Activated naive CD8-positive, alpha-beta T cell (primary cell): ENCODE measurements around the gene ELFN2.

Experiments used
- H3K27ac Mint-ChIP-seq: one replicate; pipeline ENCODE4 v1.8.0; 2021; ENCODE audit warnings: mixed read lengths
- H3K27me3 Mint-ChIP-seq: one replicate; pipeline ENCODE4 v1.8.0; 2021; ENCODE audit warnings: mixed read lengths
- H3K36me3 Mint-ChIP-seq: one replicate; pipeline ENCODE4 v1.8.0; 2021; ENCODE audit warnings: mixed read lengths
- H3K4me1 Mint-ChIP-seq: one replicate; pipeline ENCODE4 v1.8.0; 2021; ENCODE audit warnings: low read depth, mixed read lengths
- H3K4me3 Mint-ChIP-seq: one replicate; pipeline ENCODE4 v1.8.0; 2021; ENCODE audit warnings: mild to moderate bottlenecking, mixed read lengths
- H3K9me3 Mint-ChIP-seq: one replicate; pipeline ENCODE4 v1.8.0; 2021; ENCODE audit warnings: low read depth, mixed read lengths

ELFN2 gene

GRCh38 chr22:37377138-37377537 lies 50.1 kb downstream of the ELFN2 start:
- Mint-ChIP-seq H3K4me1 (no peaks in the 10 kb centered on the region), H3K27me3 (peaks cover 3% of the 10 kb centered on the region), H3K36me3 (no peaks in the 10 kb centered on the region), H3K4me3 (no peak overlapping the region), H3K9me3 (no peaks in the 10 kb centered on the region), H3K27ac (no peak overlapping the region)

GRCh38 chr22:37376643-37377042 lies 50.6 kb downstream of the ELFN2 start:
- Mint-ChIP-seq H3K27me3 (peaks cover 3% of the 10 kb centered on the region), H3K4me3 (no peak overlapping the region), H3K4me1 (no peaks in the 10 kb centered on the region), H3K9me3 (no peaks in the 10 kb centered on the region), H3K36me3 (no peaks in the 10 kb centered on the region), H3K27ac (no peak overlapping the region)

GRCh38 chr22:37375801-37376200 lies 51.5 kb downstream of the ELFN2 start:
- H3K27me3 Mint-ChIP-seq: peaks cover 3% of the 10 kb centered on the region
- H3K36me3 Mint-ChIP-seq: no peaks in the 10 kb centered on the region

GRCh38 chr22:37374571-37374970 lies 52.7 kb downstream of the ELFN2 start:
- H3K27ac Mint-ChIP-seq: no peak overlapping the region
- no peaks in the 10 kb centered on the region for H3K36me3 Mint-ChIP-seq
- H3K27me3 Mint-ChIP-seq: peaks cover 3% of the 10 kb centered on the region
- no peaks in the 10 kb centered on the region for H3K9me3 Mint-ChIP-seq
- H3K4me3 Mint-ChIP-seq: no peak overlapping the region
- no peaks in the 10 kb centered on the region for H3K4me1 Mint-ChIP-seq

More at GRCh38 chr22:37375801-37376200, 51.5 kb downstream of the ELFN2 start:
- Mint-ChIP-seq H3K27ac (no peak overlapping the region), H3K4me3 (no peak overlapping the region), H3K9me3 (no peaks in the 10 kb centered on the region), H3K4me1 (no peaks in the 10 kb centered on the region)

- Mint-ChIP-seq H3K36me3 (no peaks in the 10 kb centered on the region), H3K9me3 (no peaks in the 10 kb centered on the region), H3K27me3 (peaks cover 3% of the 10 kb centered on the region), H3K27ac (no peak overlapping the region), H3K4me3 (no peak overlapping the region), H3K4me1 (no peaks in the 10 kb centered on the region)
These were observed 53.8 kb downstream of the ELFN2 start for GRCh38 chr22:37373451-37373850.

- Mint-ChIP-seq H3K36me3 (no peaks in the 10 kb centered on the region), H3K9me3 (no peaks in the 10 kb centered on the region), H3K27me3 (peaks cover 3% of the 10 kb centered on the region), H3K4me3 (no peak overlapping the region), H3K27ac (no peak overlapping the region), H3K4me1 (no peaks in the 10 kb centered on the region)
These were observed 55.4 kb downstream of the ELFN2 start for GRCh38 chr22:37371911-37372310.

GRCh38 chr22:37371491-37371890 lies 55.8 kb downstream of the ELFN2 start:
- no peak overlapping the region for H3K4me3 Mint-ChIP-seq
- H3K36me3 Mint-ChIP-seq: no peaks in the 10 kb centered on the region
- H3K27ac Mint-ChIP-seq: no peak overlapping the region
- no peaks in the 10 kb centered on the region for H3K4me1 Mint-ChIP-seq
- peaks cover 3% of the 10 kb centered on the region for H3K27me3 Mint-ChIP-seq
- H3K9me3 Mint-ChIP-seq: no peaks in the 10 kb centered on the region

GRCh38 chr22:37370306-37370979 lies 56.8 kb downstream of the ELFN2 start:
- H3K4me3 Mint-ChIP-seq: no peak overlapping the region

GRCh38 chr22:37369483-37369882 lies 57.8 kb downstream of the ELFN2 start:
- Mint-ChIP-seq H3K27ac (no peak overlapping the region), H3K9me3 (no peaks in the 10 kb centered on the region)

More at GRCh38 chr22:37370306-37370979, 56.8 kb downstream of the ELFN2 start:
- H3K27me3 Mint-ChIP-seq: no peaks in the 10 kb centered on the region
- no peaks in the 10 kb centered on the region for H3K36me3 Mint-ChIP-seq
- no peaks in the 10 kb centered on the region for H3K9me3 Mint-ChIP-seq
- no peak overlapping the region for H3K27ac Mint-ChIP-seq
- H3K4me1 Mint-ChIP-seq: no peaks in the 10 kb centered on the region

GRCh38 chr22:37368058-37368457 lies 59.2 kb downstream of the ELFN2 start:
- Mint-ChIP-seq H3K27ac (no peak overlapping the region), H3K4me1 (no peaks in the 10 kb centered on the region), H3K4me3 (no peak overlapping the region), H3K36me3 (no peaks in the 10 kb centered on the region), H3K27me3 (no peaks in the 10 kb centered on the region), H3K9me3 (no peaks in the 10 kb centered on the region)

More at GRCh38 chr22:37369483-37369882, 57.8 kb downstream of the ELFN2 start:
- no peaks in the 10 kb centered on the region for H3K27me3 Mint-ChIP-seq
- no peak overlapping the region for H3K4me3 Mint-ChIP-seq
- no peaks in the 10 kb centered on the region for H3K4me1 Mint-ChIP-seq
- no peaks in the 10 kb centered on the region for H3K36me3 Mint-ChIP-seq

GRCh38 chr22:37366601-37367000 lies 60.7 kb downstream of the ELFN2 start:
- Mint-ChIP-seq H3K27ac (no peak overlapping the region), H3K4me3 (no peak overlapping the region), H3K4me1 (peaks cover 2% of the 10 kb centered on the region)

GRCh38 chr22:37365950-37366349 lies 61.3 kb downstream of the ELFN2 start:
- Mint-ChIP-seq H3K36me3 (no peaks in the 10 kb centered on the region), H3K4me3 (no peak overlapping the region), H3K9me3 (no peaks in the 10 kb centered on the region), H3K27ac (no peak overlapping the region), H3K4me1 (peaks cover 5% of the 10 kb centered on the region), H3K27me3 (no peaks in the 10 kb centered on the region)

More at GRCh38 chr22:37366601-37367000, 60.7 kb downstream of the ELFN2 start:
- H3K9me3 Mint-ChIP-seq: no peaks in the 10 kb centered on the region
- no peaks in the 10 kb centered on the region for H3K36me3 Mint-ChIP-seq
- H3K27me3 Mint-ChIP-seq: no peaks in the 10 kb centered on the region

GRCh38 chr22:37363261-37363992 lies 63.9 kb downstream of the ELFN2 start:
- no peaks in the 10 kb centered on the region for H3K27me3 Mint-ChIP-seq
- H3K36me3 Mint-ChIP-seq: no peaks in the 10 kb centered on the region
- peaks cover 5% of the 10 kb centered on the region for H3K4me1 Mint-ChIP-seq
- H3K4me3 Mint-ChIP-seq: no peak overlapping the region
- H3K9me3 Mint-ChIP-seq: no peaks in the 10 kb centered on the region
- no peak overlapping the region for H3K27ac Mint-ChIP-seq

- Mint-ChIP-seq H3K27ac (no peak overlapping the region), H3K9me3 (no peaks in the 10 kb centered on the region), H3K4me1 (peaks cover 5% of the 10 kb centered on the region), H3K4me3 (no peak overlapping the region), H3K36me3 (no peaks in the 10 kb centered on the region), H3K27me3 (no peaks in the 10 kb centered on the region)
These were observed 64.7 kb downstream of the ELFN2 start for GRCh38 chr22:37362621-37363020.

- H3K36me3 Mint-ChIP-seq: no peaks in the 10 kb centered on the region
- H3K4me1 Mint-ChIP-seq: peaks cover 5% of the 10 kb centered on the region
- H3K27me3 Mint-ChIP-seq: no peaks in the 10 kb centered on the region
- H3K9me3 Mint-ChIP-seq: no peaks in the 10 kb centered on the region
- H3K4me3 Mint-ChIP-seq: no peak overlapping the region
- H3K27ac Mint-ChIP-seq: no peak overlapping the region
These were observed 68.4 kb downstream of the ELFN2 start for GRCh38 chr22:37358917-37359316.
